Measurements from ENCODE around the gene YWHAB.

- TF ChIP-seq CTCF (IDR thresholded peaks at IDR 0.05) (no peak), POLR2A (IDR thresholded peaks at IDR 0.05) (no peak)
These were observed 32.8 kb downstream of the YWHAB start for GRCh38 chr20:44918342-44918741.
